ENCODE results near the gene ARHGEF2. TPM values are rescaled to one million over a fixed set of nuclear protein-coding genes. Genes with fewer than 3 reads are reported as not detected.

ARHGEF2 gene
- total RNA-seq, 2 experiments from 2014 or later, result 78.8 to 133 TPM

DNA sequence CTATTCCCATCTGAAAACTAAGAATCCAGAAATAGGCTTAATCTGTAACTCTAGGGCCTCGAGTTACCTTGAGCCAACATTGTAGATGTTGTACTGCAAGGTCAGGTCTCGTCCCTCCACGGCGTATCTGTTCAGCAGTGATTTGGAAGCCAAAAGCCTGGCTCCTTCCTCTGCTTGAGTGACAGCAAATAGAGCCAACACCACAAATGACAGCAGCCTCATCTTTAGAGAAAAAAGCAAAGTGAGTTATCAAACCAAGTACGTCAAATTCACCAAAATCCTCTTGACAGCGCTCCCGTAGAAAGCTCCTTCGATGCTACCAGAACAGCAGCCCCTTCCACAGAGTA lies 41.6 kb upstream of the ARHGEF2 start:
- intact Hi-C loops (cut with micrococcal nuclease; ENCODE audit: unreplicated experiment), result loop anchor here (2.0 kb wide), 1 partner anchor 35 kb away; the partner anchor contains the start of gene LAMTOR2
- CTCF ChIA-PET (ENCODE audit: unreplicated experiment), result no interaction called here
- Histone ChIP-seq H3K4me2 (ENCODE audit: low read length) (peak overlapping the region; percentile 65), H3K27ac (ENCODE audit: low read depth, low read length, poor library complexity, severe bottlenecking) (peak overlapping the region; percentile 13), H3K36me3 (ENCODE audit: insufficient read depth, low read length) (peaks cover 45% of the 10 kb centered on the region), H3K9me2 (ENCODE audit: insufficient read depth, low read length) (no peaks in the 10 kb centered on the region), H3K9me3 (ENCODE audit: low read length) (no peaks in the 10 kb centered on the region), H3K79me2 (ENCODE audit: insufficient read depth, low read depth, low read length) (peaks cover 16% of the 10 kb centered on the region; the same call in 1 of the 2 replicates), H3K4me3 (ENCODE audit: low read depth, low read length, poor library complexity, severe bottlenecking) (peak overlapping the region; percentile 80), H4K20me1 (ENCODE audit: insufficient read depth, low read length) (no peaks in the 10 kb centered on the region), H3K4me1 (ENCODE audit: insufficient read depth, low read length, poor library complexity, severe bottlenecking) (peaks cover 11% of the 10 kb centered on the region), H2AFZ (ENCODE audit: low read length) (no peak overlapping the region)
- TF ChIP-seq, protein P1, sequence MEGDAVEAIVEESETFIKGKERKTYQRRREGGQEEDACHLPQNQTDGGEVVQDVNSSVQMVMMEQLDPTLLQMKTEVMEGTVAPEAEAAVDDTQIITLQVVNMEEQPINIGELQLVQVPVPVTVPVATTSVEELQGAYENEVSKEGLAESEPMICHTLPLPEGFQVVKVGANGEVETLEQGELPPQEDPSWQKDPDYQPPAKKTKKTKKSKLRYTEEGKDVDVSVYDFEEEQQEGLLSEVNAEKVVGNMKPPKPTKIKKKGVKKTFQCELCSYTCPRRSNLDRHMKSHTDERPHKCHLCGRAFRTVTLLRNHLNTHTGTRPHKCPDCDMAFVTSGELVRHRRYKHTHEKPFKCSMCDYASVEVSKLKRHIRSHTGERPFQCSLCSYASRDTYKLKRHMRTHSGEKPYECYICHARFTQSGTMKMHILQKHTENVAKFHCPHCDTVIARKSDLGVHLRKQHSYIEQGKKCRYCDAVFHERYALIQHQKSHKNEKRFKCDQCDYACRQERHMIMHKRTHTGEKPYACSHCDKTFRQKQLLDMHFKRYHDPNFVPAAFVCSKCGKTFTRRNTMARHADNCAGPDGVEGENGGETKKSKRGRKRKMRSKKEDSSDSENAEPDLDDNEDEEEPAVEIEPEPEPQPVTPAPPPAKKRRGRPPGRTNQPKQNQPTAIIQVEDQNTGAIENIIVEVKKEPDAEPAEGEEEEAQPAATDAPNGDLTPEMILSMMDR (conservative IDR thresholded peaks at IDR 0.05; ENCODE audit: low read length), result no peak
- no peak for TF ChIP-seq EZH2phosphoT487 (IDR thresholded peaks at IDR 0.05; ENCODE audit: borderline replicate concordance, low read depth, low read length)
- POLR2A ChIA-PET, result interaction anchor here (0.5 to 0.6 kb wide), 3 partner anchors 42 to 197 kb away, joined by 3 to 5 read pairs (median 4); partner anchors contain the start of gene ARHGEF2
- no peak for DNase-seq (ENCODE audit: low spot score)
- TSS peak; percentile 77 for BruUV-seq (replicated peaks)

DNA sequence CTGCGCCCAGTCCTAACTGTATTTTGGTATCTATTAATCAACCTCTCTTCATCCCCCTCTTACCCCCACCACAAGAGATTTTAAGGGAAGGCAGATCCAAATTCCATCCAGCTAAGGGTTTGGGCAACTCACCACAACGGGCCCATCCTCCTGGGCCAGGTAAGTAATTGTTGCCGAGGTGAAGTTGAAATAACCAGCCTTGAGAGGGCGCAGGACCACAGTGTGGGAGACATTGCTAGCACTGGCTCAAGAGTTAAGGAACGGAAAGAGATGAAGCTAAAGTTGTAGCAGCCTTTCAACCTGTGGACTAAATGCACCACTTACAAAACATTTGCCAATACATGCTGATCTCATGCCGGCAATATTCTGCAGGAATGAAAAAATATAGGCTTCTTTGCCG lies 36.5 kb upstream of the ARHGEF2 start:
- H3K4me1 ChIP-seq (ENCODE audit: insufficient read depth, low read length, poor library complexity, severe bottlenecking), result peaks cover 25% of the 10 kb centered on the region
- DNase-seq (ENCODE audit: low spot score), result no peak
- peaks cover 10% of the 10 kb centered on the region; the same call in 1 of the 2 replicates for H3K79me2 ChIP-seq (ENCODE audit: insufficient read depth, low read depth, low read length)
- no peaks in the 10 kb centered on the region for H3K9me2 ChIP-seq (ENCODE audit: insufficient read depth, low read length)
- POLR2A ChIA-PET, result interaction anchor here (1.0 kb wide), 1 partner anchor 19 kb away, joined by 4 read pairs; no protein-coding TSS in a partner anchor
- no TSS peak for BruUV-seq (replicated peaks)
- no peaks in the 10 kb centered on the region for H4K20me1 ChIP-seq (ENCODE audit: insufficient read depth, low read length)
- no peak overlapping the region for H2AFZ ChIP-seq (ENCODE audit: low read length)
- H3K27ac ChIP-seq (ENCODE audit: low read depth, low read length, poor library complexity, severe bottlenecking), result no peak overlapping the region
- H3K9me3 ChIP-seq (ENCODE audit: low read length), result no peaks in the 10 kb centered on the region
- intact Hi-C loops (cut with micrococcal nuclease; ENCODE audit: unreplicated experiment), result no loop called here
- H3K4me3 ChIP-seq (ENCODE audit: low read depth, low read length, poor library complexity, severe bottlenecking), result no peak overlapping the region
- H3K36me3 ChIP-seq (ENCODE audit: insufficient read depth, low read length), result peaks cover 96% of the 10 kb centered on the region
- CTCF ChIA-PET (ENCODE audit: unreplicated experiment), result no interaction called here
- no peak overlapping the region for H3K4me2 ChIP-seq (ENCODE audit: low read length)
- TF ChIP-seq, protein P1 (conservative IDR thresholded peaks at IDR 0.05; ENCODE audit: low read length), result 0 out of 2 replicates have a peak, but pooled peaks have one; percentile 18
- TF ChIP-seq EZH2phosphoT487 (IDR thresholded peaks at IDR 0.05; ENCODE audit: borderline replicate concordance, low read depth, low read length), result no peak

DNA sequence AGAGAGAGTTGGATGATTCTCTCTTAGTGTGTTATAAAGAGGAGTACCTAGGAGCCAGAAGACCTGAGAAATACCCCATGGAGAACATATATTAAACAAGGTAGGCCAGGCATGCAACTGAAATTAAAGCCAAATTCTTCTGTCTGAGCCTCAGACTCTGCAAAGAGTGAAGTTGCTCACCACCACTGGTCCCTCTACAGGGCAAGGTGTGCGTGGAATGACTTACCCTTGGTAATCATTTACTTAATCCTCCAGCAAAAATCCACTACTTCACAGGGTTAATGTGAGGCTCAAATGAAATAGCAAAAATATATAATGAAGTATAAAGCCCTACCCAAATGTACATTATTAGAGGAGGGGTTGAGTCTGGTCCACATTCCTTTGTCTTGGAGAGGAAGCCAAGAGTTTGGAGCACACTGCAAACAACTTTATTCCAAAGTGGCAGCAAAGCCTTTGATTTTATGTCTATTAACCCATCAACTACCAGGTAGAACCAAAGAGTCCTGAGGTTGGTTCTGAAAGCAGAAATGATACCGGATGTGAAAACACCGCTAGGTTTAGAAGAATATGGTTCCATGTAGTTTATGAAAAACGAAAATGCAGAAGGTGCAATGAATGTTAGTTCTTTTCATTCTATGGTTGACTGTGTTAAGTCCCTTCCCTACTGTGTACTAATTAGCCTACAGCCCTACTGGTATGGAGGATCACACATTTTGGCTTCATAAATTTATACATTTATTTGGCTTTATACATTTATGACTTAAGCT lies 33.9 kb upstream of the ARHGEF2 start:
- no peaks in the 10 kb centered on the region for H3K79me2 ChIP-seq (ENCODE audit: insufficient read depth, low read depth, low read length)
- peak overlapping the region; percentile 57 for H3K4me2 ChIP-seq (ENCODE audit: low read length)
- peak; percentile 54 for DNase-seq (ENCODE audit: low spot score)
- peak overlapping the region; percentile 6 for H3K4me3 ChIP-seq (ENCODE audit: low read depth, low read length, poor library complexity, severe bottlenecking)
- no peaks in the 10 kb centered on the region for H3K9me2 ChIP-seq (ENCODE audit: insufficient read depth, low read length)
- BruUV-seq (replicated peaks), result TSS peak; percentile 8
- TF ChIP-seq, protein P1 (conservative IDR thresholded peaks at IDR 0.05; ENCODE audit: low read length), result no peak
- TF ChIP-seq EZH2phosphoT487 (IDR thresholded peaks at IDR 0.05; ENCODE audit: borderline replicate concordance, low read depth, low read length), result no peak
- peak overlapping the region; percentile 57 for H3K27ac ChIP-seq (ENCODE audit: low read depth, low read length, poor library complexity, severe bottlenecking)
- POLR2A ChIA-PET, result interaction anchor here (0.6 kb wide), 1 partner anchor 27 kb away, joined by 4 read pairs; no protein-coding TSS in a partner anchor
- intact Hi-C loops (cut with micrococcal nuclease; ENCODE audit: unreplicated experiment), result no loop called here
- CTCF ChIA-PET (ENCODE audit: unreplicated experiment), result no interaction called here
- H2AFZ ChIP-seq (ENCODE audit: low read length), result no peak overlapping the region
- H3K9me3 ChIP-seq (ENCODE audit: low read length), result no peaks in the 10 kb centered on the region
- H4K20me1 ChIP-seq (ENCODE audit: insufficient read depth, low read length), result no peaks in the 10 kb centered on the region
- peaks cover 83% of the 10 kb centered on the region for H3K36me3 ChIP-seq (ENCODE audit: insufficient read depth, low read length)
- peaks cover 22% of the 10 kb centered on the region for H3K4me1 ChIP-seq (ENCODE audit: insufficient read depth, low read length, poor library complexity, severe bottlenecking)
